ENCODE measurements around the gene SLC8A1.

The SLC8A1 gene

GRCh38 chr2:40224318-40224717 is 227.6 kb downstream of the SLC8A1 start:
- no peak for DNase-seq

GRCh38 chr2:40220177-40220925 is 231.5 kb downstream of the SLC8A1 start:
- DNase-seq, result no peak

- no peak for DNase-seq
Observed at GRCh38 chr2:40219141-40219540, 232.7 kb downstream of the SLC8A1 start.

DNA sequence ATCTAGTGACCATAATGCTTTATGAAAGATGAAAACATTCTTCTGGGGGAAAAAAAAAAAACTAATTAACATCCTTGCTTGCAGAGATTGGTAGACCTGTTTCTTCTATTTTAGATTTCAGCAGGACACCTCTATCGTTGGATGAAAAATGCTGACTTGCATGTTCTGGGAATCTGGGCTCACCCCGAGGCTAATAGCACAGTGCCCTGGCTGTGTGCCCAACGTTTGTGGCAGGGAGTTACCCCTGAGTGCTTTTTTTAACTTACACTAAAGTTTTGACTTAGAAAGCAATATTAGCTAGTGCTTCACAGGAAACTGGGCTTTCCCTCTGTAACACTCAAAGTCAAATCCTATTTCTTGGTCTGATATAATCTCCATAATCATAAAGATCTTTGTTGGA is 233.2 kb downstream of the SLC8A1 start:
- DNase-seq, result no peak

DNA sequence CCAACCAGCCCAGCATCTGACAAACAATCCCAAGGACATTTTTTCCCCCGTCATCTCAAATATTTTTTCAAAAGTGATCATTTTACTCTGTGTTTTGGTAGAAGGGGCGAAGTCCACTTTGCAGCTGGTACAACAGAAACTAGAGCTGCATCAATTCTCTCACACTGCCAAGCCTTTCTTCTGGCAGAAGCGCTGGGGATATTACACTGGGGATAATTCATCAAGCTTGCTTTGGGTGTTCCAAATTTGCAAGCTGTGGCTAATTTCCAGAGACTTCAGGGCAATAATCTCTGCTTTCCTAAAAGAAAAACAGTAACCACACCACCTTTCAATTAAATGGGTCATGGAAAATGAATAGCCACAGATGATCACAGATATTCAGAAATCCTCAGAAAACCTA is 238.3 kb downstream of the SLC8A1 start:
- no peak for DNase-seq

- DNase-seq, result no peak
Observed at GRCh38 chr2:40213071-40213470, 238.8 kb downstream of the SLC8A1 start.

- no peak for DNase-seq
Observed at GRCh38 chr2:40210968-40211353, 240.9 kb downstream of the SLC8A1 start.

DNA sequence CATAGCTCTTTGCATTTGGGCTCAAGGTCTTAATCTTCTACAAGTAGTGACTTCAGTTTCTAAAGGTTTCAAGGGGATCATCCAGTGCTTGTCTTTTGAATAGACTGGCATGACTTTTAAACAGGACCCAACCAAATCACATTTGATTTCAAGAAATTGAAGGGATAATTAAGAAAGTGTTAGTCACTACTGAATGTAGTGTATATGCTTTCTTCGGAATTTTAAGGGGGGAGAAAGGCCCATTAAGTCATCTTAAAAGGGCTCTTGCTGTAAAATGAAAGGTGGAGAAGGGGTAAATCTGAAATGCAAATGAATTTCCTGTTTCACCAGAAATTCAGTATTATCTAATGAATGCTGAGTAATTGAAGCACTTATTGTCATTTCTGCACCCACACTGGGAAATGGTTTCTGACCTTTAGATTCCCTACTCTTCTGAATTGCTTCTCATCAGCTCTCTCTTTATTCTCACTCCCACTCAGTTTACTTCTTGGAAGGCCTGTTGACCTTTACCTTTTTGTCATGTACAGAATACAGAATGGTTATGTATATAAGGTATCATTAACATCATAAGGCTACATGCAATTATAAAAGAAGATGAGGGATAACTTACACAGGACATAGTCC is 241.4 kb downstream of the SLC8A1 start:
- no peak for DNase-seq

DNA sequence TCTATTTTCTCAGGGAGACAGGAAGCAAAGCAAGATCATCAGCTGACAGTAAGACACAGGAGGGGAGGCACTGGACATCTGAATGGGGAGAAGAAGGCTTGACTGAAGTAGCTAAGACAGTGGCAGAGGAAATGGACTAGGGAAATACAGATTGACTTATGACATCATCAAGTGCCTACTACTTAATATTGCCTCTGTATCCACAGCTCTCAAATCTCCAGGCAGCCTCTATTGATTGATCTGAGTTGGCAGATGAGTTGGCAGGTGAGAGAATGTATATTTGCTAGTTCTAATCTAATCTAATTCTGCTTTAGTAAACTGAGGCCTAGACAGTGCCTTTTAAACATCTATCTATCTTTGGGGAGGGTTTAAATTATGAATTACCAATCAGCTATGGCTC is 242.1 kb downstream of the SLC8A1 start:
- no peak for DNase-seq

- DNase-seq, result peak; percentile 49
Observed at GRCh38 chr2:40208463-40208862, 243.4 kb downstream of the SLC8A1 start.

DNA sequence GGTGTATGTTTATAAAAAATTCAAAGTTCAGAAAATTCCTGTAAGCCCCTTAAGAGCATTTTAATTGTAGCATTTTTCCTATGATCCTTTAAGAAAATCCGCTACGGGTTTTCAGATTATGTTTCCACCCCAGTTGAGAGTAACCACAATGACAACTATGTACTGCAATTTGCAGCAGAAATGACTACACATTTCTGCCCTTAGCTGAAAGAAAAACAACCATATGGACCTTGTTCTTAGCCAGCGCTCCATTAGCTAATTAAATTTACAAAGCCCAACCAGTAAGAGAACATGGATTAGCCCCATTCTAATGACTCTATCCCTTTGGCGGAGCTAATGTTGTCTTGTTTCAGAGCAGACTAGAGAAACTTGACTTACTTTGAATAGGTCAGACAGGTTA is 247.6 kb downstream of the SLC8A1 start:
- no peak for DNase-seq

GRCh38 chr2:40202798-40203400 is 249.0 kb downstream of the SLC8A1 start:
- no peak for DNase-seq

GRCh38 chr2:40201425-40201824 is 250.5 kb downstream of the SLC8A1 start:
- no peak for DNase-seq

DNA sequence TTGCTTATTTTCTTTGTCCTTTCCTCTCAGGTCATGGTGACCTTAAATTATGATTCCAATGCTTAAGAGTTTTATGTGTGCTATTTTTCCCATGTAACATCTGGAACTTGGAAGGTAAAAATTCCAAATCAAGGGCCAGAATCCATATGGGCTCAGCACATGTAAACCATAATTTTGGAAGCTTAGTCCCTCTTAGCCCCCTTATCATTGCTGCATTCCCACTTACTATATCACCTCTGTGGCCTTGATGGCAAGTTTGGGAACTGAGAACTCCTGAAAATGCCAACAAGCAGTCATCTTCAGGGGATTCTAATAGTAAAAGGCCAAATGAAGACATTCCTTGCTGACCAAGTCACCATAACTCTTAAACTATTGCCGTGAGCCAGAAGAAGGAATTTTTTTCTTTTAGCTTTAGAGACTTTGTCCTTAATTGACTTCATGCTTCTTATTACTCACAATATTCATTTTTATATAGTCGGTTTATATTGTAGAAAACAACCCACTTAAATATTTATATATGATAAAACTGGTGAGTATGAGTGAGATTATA is 251.4 kb downstream of the SLC8A1 start:
- no peak for DNase-seq

DNA sequence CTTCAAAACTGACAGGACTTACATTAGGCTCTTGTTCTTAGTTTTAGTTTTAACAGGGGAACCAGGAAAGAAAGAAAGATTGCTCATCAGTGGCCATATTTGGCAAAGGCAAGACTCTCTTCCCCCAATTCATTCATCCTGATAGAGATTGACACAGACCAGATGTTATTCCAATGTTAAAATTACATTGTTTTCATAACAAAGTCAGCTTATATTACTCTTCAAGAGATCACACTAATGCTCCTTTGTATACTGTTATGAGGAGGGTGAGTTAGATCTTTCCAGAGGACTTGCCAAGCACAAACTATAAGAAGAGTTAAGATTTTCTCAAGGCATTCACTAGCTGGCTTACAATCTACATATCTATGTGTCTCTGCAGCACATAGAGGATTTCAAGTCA is 252.1 kb downstream of the SLC8A1 start:
- no peak for DNase-seq

DNA sequence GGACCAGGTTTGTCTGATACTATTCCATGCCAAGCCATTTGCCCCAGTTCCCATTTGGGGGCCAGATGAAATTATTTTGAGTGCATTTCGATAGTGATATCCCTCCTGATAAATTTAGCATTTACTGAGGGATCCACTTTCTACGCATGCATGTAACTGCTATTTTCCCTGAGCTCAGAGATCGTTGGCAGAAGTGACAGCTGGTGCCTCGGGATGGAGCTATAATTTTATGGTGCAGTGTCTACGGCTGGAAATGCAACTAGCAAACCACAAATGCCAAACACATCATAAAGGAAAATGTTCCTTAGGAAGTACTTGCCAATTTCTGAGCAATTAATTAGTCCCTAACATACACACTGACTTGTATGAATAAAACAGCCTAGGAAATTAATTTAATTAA is 254.8 kb downstream of the SLC8A1 start:
- DNase-seq, result no peak

- DNase-seq, result no peak
Observed at GRCh38 chr2:40193670-40194026, 258.2 kb downstream of the SLC8A1 start.

- DNase-seq, result no peak
Observed at GRCh38 chr2:40192864-40193669, 258.8 kb downstream of the SLC8A1 start.

GRCh38 chr2:40190457-40190856 is 261.4 kb downstream of the SLC8A1 start:
- no peak for DNase-seq

DNA sequence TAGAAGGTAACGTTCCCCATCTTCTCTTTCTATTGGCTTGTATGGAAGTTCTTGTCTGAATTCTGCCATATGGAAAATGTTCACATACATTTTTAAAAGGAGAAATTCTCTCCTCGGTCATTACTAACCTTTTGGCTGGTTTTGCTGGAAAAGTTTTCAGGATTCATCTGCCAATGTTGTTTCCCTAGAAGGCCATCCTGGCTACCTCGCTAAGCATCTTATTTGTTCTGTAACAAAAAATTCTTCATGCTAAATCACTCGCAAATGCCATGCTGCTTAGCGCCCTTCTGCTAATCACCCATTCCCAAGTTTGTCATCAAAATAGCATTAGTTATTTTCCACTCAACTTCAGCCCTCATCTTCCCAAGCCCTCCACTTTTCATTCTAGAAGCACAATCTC is 262.0 kb downstream of the SLC8A1 start:
- no peak for DNase-seq

GRCh38 chr2:40187054-40187453 is 264.8 kb downstream of the SLC8A1 start:
- DNase-seq, result no peak

DNA sequence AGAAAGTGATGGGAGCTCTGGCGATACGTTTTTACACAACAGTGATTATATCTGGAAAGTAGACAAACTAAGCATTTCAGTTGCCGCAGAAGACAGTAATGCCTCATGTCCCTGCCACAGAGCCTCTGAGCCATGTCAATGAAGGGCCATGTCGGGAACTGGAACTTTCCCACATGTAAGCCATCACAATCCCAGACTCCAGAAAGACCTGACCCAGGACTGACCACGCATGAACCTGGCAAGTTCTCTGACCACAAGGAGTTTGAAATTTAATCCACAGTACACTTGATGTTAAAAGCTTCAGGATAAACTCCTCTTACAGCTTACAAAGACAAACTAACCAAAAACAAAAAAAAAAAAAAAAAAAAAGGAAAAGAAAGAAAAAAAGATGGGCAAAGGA is 267.3 kb downstream of the SLC8A1 start:
- no peak for DNase-seq

DNA sequence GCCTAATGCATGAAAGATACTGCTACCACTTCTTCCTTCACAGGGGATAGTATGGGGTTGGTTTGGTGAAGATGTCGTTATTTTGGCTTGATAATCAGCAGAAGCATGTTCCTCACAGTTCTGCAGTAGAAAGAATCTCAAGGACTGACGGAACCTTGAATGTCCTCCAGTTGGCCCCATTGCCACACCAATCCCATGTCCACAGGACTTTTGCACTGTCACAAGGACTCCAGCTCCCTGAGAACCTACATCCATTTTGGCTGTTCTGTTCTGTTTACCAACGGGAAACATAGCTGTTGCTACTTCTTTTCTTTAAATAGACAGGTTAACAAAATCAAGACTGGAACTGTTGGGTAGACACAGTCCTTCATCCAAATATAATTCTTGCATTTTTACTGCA is 270.0 kb downstream of the SLC8A1 start:
- DNase-seq, result no peak
